ENCODE data around the gene LRRIQ4.

LRRIQ4 gene

GRCh38 chr3:169787791-169788190 is 24.9 kb upstream of the LRRIQ4 start:
- TF ChIP-seq TEAD4 (IDR thresholded peaks at IDR 0.05) (no peak), REST (IDR thresholded peaks at IDR 0.05; ENCODE audit: low read depth) (no peak), NFIC (IDR thresholded peaks at IDR 0.05) (no peak), TCF12 (IDR thresholded peaks at IDR 0.05; ENCODE audit: low read depth) (no peak), EGR1 (IDR thresholded peaks at IDR 0.05) (no peak)

GRCh38 chr3:169790219-169790618 is 22.5 kb upstream of the LRRIQ4 start:
- TF ChIP-seq ZBTB7A (IDR thresholded peaks at IDR 0.05; ENCODE audit: low read depth) (no peak), USF1 (IDR thresholded peaks at IDR 0.05) (no peak), NFIC (IDR thresholded peaks at IDR 0.05) (no peak), TCF12 (IDR thresholded peaks at IDR 0.05; ENCODE audit: low read depth) (no peak), REST (IDR thresholded peaks at IDR 0.05; ENCODE audit: low read depth) (no peak), TEAD4 (IDR thresholded peaks at IDR 0.05) (no peak), EGR1 (IDR thresholded peaks at IDR 0.05) (no peak), CREB1 (IDR thresholded peaks at IDR 0.05; ENCODE audit: low read depth) (no peak), YY1 (IDR thresholded peaks at IDR 0.05; ENCODE audit: low read depth) (no peak), MAX (IDR thresholded peaks at IDR 0.05) (no peak), RAD21 (IDR thresholded peaks at IDR 0.05; ENCODE audit: low read depth) (no peak), CEBPB (IDR thresholded peaks at IDR 0.05) (no peak), FOXM1 (IDR thresholded peaks at IDR 0.05; ENCODE audit: borderline replicate concordance, low read depth) (no peak), EP300 (IDR thresholded peaks at IDR 0.05; ENCODE audit: borderline replicate concordance) (no peak), TAF1 (IDR thresholded peaks at IDR 0.05; ENCODE audit: low read depth) (no peak)

- TF ChIP-seq CEBPB (IDR thresholded peaks at IDR 0.05) (no peak), MAX (IDR thresholded peaks at IDR 0.05) (no peak), RAD21 (IDR thresholded peaks at IDR 0.05; ENCODE audit: low read depth) (no peak), FOXM1 (IDR thresholded peaks at IDR 0.05; ENCODE audit: borderline replicate concordance, low read depth) (no peak), TEAD4 (IDR thresholded peaks at IDR 0.05) (no peak), YY1 (IDR thresholded peaks at IDR 0.05; ENCODE audit: low read depth) (no peak), NFIC (IDR thresholded peaks at IDR 0.05) (no peak), CREB1 (IDR thresholded peaks at IDR 0.05; ENCODE audit: low read depth) (no peak), ZBTB7A (IDR thresholded peaks at IDR 0.05; ENCODE audit: low read depth) (no peak), REST (IDR thresholded peaks at IDR 0.05; ENCODE audit: low read depth) (no peak), USF1 (IDR thresholded peaks at IDR 0.05) (no peak), TCF12 (IDR thresholded peaks at IDR 0.05; ENCODE audit: low read depth) (no peak), EP300 (IDR thresholded peaks at IDR 0.05; ENCODE audit: borderline replicate concordance) (no peak), TAF1 (IDR thresholded peaks at IDR 0.05; ENCODE audit: low read depth) (no peak), EGR1 (IDR thresholded peaks at IDR 0.05) (no peak)
Observed at GRCh38 chr3:169790687-169791429, 21.8 kb upstream of the LRRIQ4 start.

- TF ChIP-seq EGR1 (IDR thresholded peaks at IDR 0.05): no peak
- no peak for TF ChIP-seq FOXM1 (IDR thresholded peaks at IDR 0.05; ENCODE audit: borderline replicate concordance, low read depth)
- TF ChIP-seq MAX (IDR thresholded peaks at IDR 0.05): no peak
- no peak for TF ChIP-seq EP300 (IDR thresholded peaks at IDR 0.05; ENCODE audit: borderline replicate concordance)
- TF ChIP-seq REST (IDR thresholded peaks at IDR 0.05; ENCODE audit: low read depth): no peak
- TF ChIP-seq TCF12 (IDR thresholded peaks at IDR 0.05; ENCODE audit: low read depth): no peak
- TF ChIP-seq TEAD4 (IDR thresholded peaks at IDR 0.05): no peak
- no peak for TF ChIP-seq NFIC (IDR thresholded peaks at IDR 0.05)
- TF ChIP-seq YY1 (IDR thresholded peaks at IDR 0.05; ENCODE audit: low read depth): no peak
- no peak for TF ChIP-seq ZBTB7A (IDR thresholded peaks at IDR 0.05; ENCODE audit: low read depth)
- no peak for TF ChIP-seq CEBPB (IDR thresholded peaks at IDR 0.05)
- TF ChIP-seq RAD21 (IDR thresholded peaks at IDR 0.05; ENCODE audit: low read depth): no peak
- TF ChIP-seq CREB1 (IDR thresholded peaks at IDR 0.05; ENCODE audit: low read depth): no peak
- no peak for TF ChIP-seq USF1 (IDR thresholded peaks at IDR 0.05)
- no peak for TF ChIP-seq TAF1 (IDR thresholded peaks at IDR 0.05; ENCODE audit: low read depth)
Observed at GRCh38 chr3:169792359-169792758, 20.3 kb upstream of the LRRIQ4 start.
